Heart left ventricle (tissue), 13 donors: Measurements from ENCODE around the gene BMPR1A.

Experiments
- CTCF ChIP-seq, 12 donors: fragments of 200-600 bp; sonication (generic) in 4 of 12; IDR thresholded peaks; one replicate each; pipeline versions ENCODE4 v1.5.0 to v1.8.0; 2018 to 2022; ENCODE audit warnings: antibody characterized with exemption in 12 of 12, mild to moderate bottlenecking in 5 of 12
- POLR2A ChIP-seq, 2 donors: fragments of 450-650 bp; IDR thresholded peaks; one replicate each; pipeline ENCODE4 v1.6.1; 2017; ENCODE audit warnings: antibody characterized with exemption in 2 of 2, mild to moderate bottlenecking in 2 of 2, moderate library complexity in 2 of 2
- donor health status: ischemic (EF 13 %, LVEDD 7.1; RV severe dilation, severe dysfunction).
- donor health status: DM: no; HTN: yes; CAD: no.
- donor health status: DM: no; HTN: no; CAD: no.
- donor health status: ischemic (EF 25% LVEDD 6.9; RV normal size, moderate dysfunction).
- donor health status: ischemic (EF 25% LVEDD 5.7; RV mildly dilated, moderate dysfunction).
- donor health status: ischemic (EF 35%, LVEDD 5.7; RV mildly dilated, moderate dysfunction).
- donor health status: nonischemic (EF 11% LVEDD 7.7; RV severe dilation, severe dysfunction).
- donor health status: DM: yes; HTN: yes; CAD: no.
- donor health status: PGD.
- donor health status: ischemic (EF 29% LVEDD 5.4; RV normal size, mild dysfunction).
- donor health status: nonischemic (EF 23%, LVEDD 6.1; RV moderate dilation, normal function).

- no peak for TF ChIP-seq CTCF (IDR thresholded peaks at IDR 0.05)
- no peak for TF ChIP-seq POLR2A (IDR thresholded peaks at IDR 0.05)
Observed at GRCh38 chr10:86709396-86710185, 46.8 kb upstream of the BMPR1A start.
